Erythroblast (primary cell): Measurements from ENCODE around the gene FAR1.

Source experiments
- DNase-seq, 2 experiments: peaks; one replicate each; lab custom pipeline; 2025; lab: John Stamatoyannopoulos, UW
- GATA1 ChIP-seq: IDR thresholded peaks from 2 replicates; pipeline ENCODE4 v1.6.1; 2011; ENCODE audit warnings: low read depth, mild to moderate bottlenecking, control low read depth, low read length, moderate library complexity
- POLR2A ChIP-seq: IDR thresholded peaks from 2 replicates; pipeline ENCODE4 v1.6.1; 2011; ENCODE audit warnings: mild to moderate bottlenecking, low read length

The FAR1 gene

GRCh38 chr11:13663631-13664071, 4.8 kb upstream of the FAR1 start:
- TF ChIP-seq POLR2A (no peak), GATA1 (no peak)
- DNase-seq: no peak

DNA sequence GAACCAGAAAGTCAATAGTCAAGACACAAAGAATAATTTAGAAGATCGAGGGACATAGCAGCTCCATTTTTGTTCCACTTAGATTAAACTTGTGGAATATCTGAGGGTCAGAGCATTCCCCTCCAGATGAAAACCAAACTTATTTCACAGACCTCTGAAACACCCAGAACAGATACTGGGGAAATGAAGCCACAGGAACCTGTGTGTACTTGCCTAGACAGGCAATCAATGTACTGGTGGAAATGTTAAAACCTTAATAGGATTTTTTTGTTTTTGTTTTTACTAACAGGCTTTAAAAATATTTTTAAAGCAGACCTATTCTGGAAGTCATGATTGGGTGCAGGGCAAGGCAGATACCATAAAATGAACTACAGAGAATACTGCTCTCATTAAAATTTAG, 4.1 kb upstream of the FAR1 start:
- no peak for TF ChIP-seq POLR2A
- no peak for TF ChIP-seq GATA1
- no peak for DNase-seq

- no peak for TF ChIP-seq GATA1
- no peak for DNase-seq
Measured at GRCh38 chr11:13666708-13667107, 1.8 kb upstream of the FAR1 start.

GRCh38 chr11:13667245-13667644, 1.2 kb upstream of the FAR1 start:
- no peak for TF ChIP-seq GATA1
- no peak for TF ChIP-seq POLR2A
- DNase-seq: peak in 1 of 2 experiments; percentile 24

DNA sequence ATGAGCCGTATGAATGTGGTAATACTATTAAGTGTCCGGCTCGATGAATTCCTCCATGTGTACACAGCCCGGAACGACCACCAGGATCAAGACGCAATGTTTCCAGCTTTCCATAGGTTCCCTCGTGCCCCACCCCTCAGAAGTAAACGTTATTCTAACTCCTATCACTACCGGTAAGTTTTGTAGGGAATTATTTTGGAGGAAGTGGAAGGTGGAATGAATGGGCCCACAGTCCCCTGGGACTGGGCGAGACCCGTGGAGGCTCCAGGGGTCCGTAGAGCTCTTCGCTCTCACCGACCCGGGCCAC, 720 bp upstream of the FAR1 start:
- TF ChIP-seq GATA1 (no peak), POLR2A (no peak)
- no peak for DNase-seq

DNA sequence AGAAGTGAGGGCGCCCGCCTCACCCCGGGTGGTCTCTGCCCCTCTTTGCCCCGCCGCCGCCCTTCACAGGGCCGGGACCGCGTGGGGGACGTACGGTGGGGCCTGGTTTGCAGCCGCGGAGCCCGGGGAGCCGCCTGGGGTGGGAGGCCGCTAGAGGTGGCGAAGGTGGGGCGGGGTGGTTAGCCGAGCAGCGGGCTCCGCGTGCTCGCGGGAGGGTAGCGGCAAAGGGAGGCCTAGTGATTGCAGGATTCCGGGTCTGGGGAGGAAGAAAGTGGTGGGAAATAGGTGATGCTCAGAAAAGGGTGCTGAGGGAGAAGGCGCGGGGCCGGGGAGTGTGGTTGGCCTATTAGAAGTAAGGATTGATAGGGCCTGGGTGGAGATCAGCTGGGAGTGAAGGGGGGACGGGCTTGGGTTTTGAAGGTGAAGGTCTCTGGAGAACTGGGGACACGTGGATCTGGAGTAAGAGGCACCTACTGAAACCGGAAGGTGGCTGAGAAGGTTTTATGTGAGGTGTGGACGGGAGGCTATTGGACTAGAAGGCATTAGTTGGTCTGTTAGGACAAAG, 571 bp downstream of the FAR1 start:
- peak; percentile 78 to 82 for DNase-seq
- TF ChIP-seq POLR2A: no peak
- TF ChIP-seq GATA1: no peak

GRCh38 chr11:13669544-13670488, 1.3 kb downstream of the FAR1 start:
- TF ChIP-seq POLR2A (no peak), GATA1 (no peak)
- DNase-seq: peak; percentile 53 to 70

GRCh38 chr11:13672576-13673210, 4.2 kb downstream of the FAR1 start:
- TF ChIP-seq POLR2A (no peak), GATA1 (no peak)
- DNase-seq: no peak

DNA sequence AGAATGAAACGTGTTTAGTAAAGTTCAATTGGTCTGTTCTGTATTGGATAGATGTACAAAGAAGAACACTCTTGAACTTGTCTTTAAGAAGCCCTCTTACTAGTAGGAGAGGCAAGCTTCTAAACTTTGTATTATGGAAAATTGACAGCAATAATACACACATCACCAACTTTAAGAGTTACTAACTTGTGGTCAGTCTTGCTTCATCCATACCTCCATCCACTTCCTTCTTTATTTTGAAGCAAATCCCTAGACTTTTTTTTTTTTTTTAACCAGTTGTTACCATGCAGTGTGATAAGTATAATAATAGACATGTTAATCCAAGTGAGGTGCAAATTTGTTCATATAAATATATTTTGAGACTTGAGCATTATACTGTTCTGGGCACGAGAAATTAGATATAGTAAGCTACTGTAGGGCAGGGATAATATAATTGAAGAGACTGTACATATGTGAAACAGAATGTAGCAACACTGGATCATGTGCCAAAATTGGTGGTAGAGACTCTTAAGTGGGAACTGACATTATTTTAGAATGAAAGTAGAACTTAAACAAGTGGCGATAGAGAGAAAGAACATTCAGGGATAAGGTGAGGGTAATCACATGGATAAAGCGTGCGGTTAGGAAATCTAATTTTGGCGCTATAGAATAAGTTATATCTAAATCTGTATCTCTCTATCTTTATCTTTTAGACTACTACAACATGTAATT, 6.5 kb downstream of the FAR1 start:
- TF ChIP-seq POLR2A (no peak), GATA1 (no peak)
- DNase-seq: peak in 1 of 2 experiments; percentile 20

GRCh38 chr11:13676576-13676975, 8.1 kb downstream of the FAR1 start:
- TF ChIP-seq GATA1 (no peak), POLR2A (no peak)

GRCh38 chr11:13679768-13680167, 11.3 kb downstream of the FAR1 start:
- TF ChIP-seq POLR2A: no peak
- TF ChIP-seq GATA1: no peak

More at GRCh38 chr11:13676576-13676975, 8.1 kb downstream of the FAR1 start:
- DNase-seq: no peak

DNA sequence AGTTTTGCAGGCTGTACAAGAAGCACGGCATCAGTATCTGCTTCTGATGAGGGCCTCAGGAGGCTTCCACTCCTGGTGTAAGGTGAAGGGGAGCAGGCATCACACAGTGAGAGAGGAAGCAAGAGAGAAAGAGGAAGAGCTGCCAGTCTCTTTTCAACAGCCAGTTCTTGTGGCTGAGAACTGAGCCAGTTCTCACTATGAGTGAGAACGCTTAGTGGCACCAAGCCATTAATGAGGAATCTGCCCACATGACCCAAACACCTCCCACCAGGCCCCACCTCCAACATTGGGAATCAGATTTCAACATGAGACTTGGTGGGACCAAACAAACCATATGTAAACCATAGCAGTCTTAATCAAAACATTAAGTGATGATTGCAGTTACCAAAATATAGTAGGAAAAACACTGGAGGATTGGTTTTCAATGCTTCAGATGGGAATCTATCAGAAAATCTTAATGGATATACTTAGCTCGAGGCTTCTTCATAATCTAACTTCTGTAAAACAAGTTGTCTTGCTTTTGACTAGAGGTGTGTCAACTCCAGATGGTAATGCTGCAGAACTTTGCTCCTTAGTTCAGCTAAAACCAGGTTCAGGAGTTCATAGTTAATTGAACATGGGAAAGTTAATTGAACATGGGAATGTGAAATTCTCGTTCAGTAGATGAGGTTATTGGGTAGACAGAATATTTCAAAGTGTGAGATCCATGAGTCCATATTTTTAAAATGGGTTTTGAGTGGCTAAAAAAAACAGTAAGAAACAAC, 12.2 kb downstream of the FAR1 start:
- peak in 1 of 2 experiments; percentile 9 for DNase-seq
- TF ChIP-seq POLR2A (no peak), GATA1 (no peak)

More at GRCh38 chr11:13679768-13680167, 11.3 kb downstream of the FAR1 start:
- no peak for DNase-seq

GRCh38 chr11:13681446-13681845, 13.0 kb downstream of the FAR1 start:
- TF ChIP-seq POLR2A (no peak), GATA1 (no peak)
- DNase-seq: no peak
